Tibial nerve (tissue), 4 donors: ENCODE measurements around the gene VTI1A. TPM values are rescaled to one million over a fixed set of nuclear protein-coding genes. Genes with fewer than 3 reads are reported as not detected.
"Not testable (repeated sequence)": the region's sequence is repeated elsewhere in the genome, so short reads cannot be mapped to it uniquely, and the experiment has no call there.

Experiments used
- DNase-seq, 2 donors: peaks; one replicate each; pipeline ENCODE4 v3.0.0-alpha.2; 2019; ENCODE audit warnings: low spot score in 2 of 2
- H3K27ac ChIP-seq, 4 donors: fragments of 200-600 bp; sonication (generic) in 3 of 4; one replicate each; pipeline ENCODE4 v1.5.1; 2017 to 2019; ENCODE audit warnings: mild to moderate bottlenecking in 1 of 4
- H3K27me3 ChIP-seq, 2 donors: fragments of 200-600 bp; sonication (generic) in 1 of 2; one replicate each; pipeline versions ENCODE4 v1.5.1 to v1.6.0; 2017 to 2019
- H3K36me3 ChIP-seq, 3 donors: fragments of 200-600 bp; sonication (generic); one replicate each; pipeline ENCODE4 v1.5.1; 2018 to 2019
- H3K4me1 ChIP-seq, 4 donors: fragments of 200-600 bp; sonication (generic) in 3 of 4; one replicate each; pipeline ENCODE4 v1.5.1; 2017 to 2019
- H3K4me3 ChIP-seq, 4 donors: fragments of 200-600 bp; sonication (generic) in 3 of 4; one replicate each; pipeline ENCODE4 v1.5.1; 2017 to 2019; ENCODE audit warnings: mild to moderate bottlenecking in 1 of 4, moderate library complexity in 1 of 4
- H3K9me3 ChIP-seq, 4 donors: fragments of 200-600 bp; sonication (generic) in 3 of 4; one replicate each; pipeline ENCODE4 v1.5.1; 2017 to 2019
- CTCF ChIP-seq, 5 experiments: fragments of 200-600 bp in 3 of 5; fragments of 450-650 bp in 2 of 5; sonication (generic) in 3 of 5; IDR thresholded peaks; one replicate each; pipeline ENCODE4 v1.5.1; 2016 to 2019; ENCODE audit warnings: antibody characterized with exemption in 5 of 5, mild to moderate bottlenecking in 3 of 5, moderate library complexity in 2 of 5
- EP300 ChIP-seq, 2 donors: sonication (generic); formaldehyde crosslinking; IDR thresholded peaks; one replicate each; pipeline ENCODE4 v1.6.1; 2017; ENCODE audit warnings: antibody characterized with exemption in 2 of 2, mild to moderate bottlenecking in 1 of 2
- POLR2A ChIP-seq, 2 donors: fragments of 450-650 bp; IDR thresholded peaks; one replicate each; pipeline ENCODE4 v1.6.1; 2017; ENCODE audit warnings: antibody characterized with exemption in 2 of 2, mild to moderate bottlenecking in 2 of 2, moderate library complexity in 2 of 2
- WGBS, 2 donors: methylation state at CpG; one replicate each; pipeline ENCODE4 v1.1.5; 2018; 5-methylcytosine and 5-hydroxymethylcytosine counted together
- total RNA-seq, 4 donors: library from RNA; depleted of rRNA; stranded (reverse); fragments of >200 nt; gene quantifications; one replicate each; pipeline ENCODE4 v1.1.0, GENCODE V29; 2016

The VTI1A gene
- total RNA-seq, 4 donors from 2014 or later: 96.5 to 253 (median 127) TPM

- Histone ChIP-seq H3K27me3 (no peaks in the 10 kb centered on the region), H3K27ac (no peak overlapping the region), H3K4me1 (peaks cover 0 to 11% (median 0%) of the 10 kb centered on the region in 4 donors), H3K4me3 (no peak overlapping the region), H3K9me3 (no peaks in the 10 kb centered on the region), H3K36me3 (peaks cover 0 to 23% (median 0%) of the 10 kb centered on the region in 3 donors)
- WGBS, 2 donors: 86% methylated on average over 7 of the region's 7 CpGs
- no peak for TF ChIP-seq CTCF (IDR thresholded peaks at IDR 0.05)
- TF ChIP-seq POLR2A (IDR thresholded peaks at IDR 0.05): no peak
- TF ChIP-seq EP300 (IDR thresholded peaks at IDR 0.05): no peak
- no peak for DNase-seq
These were observed 91.2 kb downstream of the VTI1A start for GRCh38 chr10:112538168-112538567.

- Histone ChIP-seq H3K9me3 (peaks cover 0 to 4% (median 0%) of the 10 kb centered on the region in 4 donors), H3K27ac (no peak overlapping the region), H3K36me3 (peaks cover 0 to 23% (median 0%) of the 10 kb centered on the region in 3 donors), H3K4me3 (no peak overlapping the region), H3K27me3 (no peaks in the 10 kb centered on the region), H3K4me1 (peaks cover 0 to 6% (median 0%) of the 10 kb centered on the region in 4 donors)
- no peak for TF ChIP-seq POLR2A (IDR thresholded peaks at IDR 0.05)
- TF ChIP-seq EP300 (IDR thresholded peaks at IDR 0.05): no peak
- TF ChIP-seq CTCF (IDR thresholded peaks at IDR 0.05): no peak
- DNase-seq: no peak
- 76 to 78% methylated on average over 3 of the region's 3 CpGs for WGBS, 2 donors
These were observed 92.3 kb downstream of the VTI1A start for GRCh38 chr10:112539340-112539739.

GRCh38 chr10:112542823-112543222, 95.8 kb downstream of the VTI1A start:
- H3K27ac ChIP-seq, H3K4me3 ChIP-seq, H3K4me1 ChIP-seq, H3K27me3 ChIP-seq, DNase-seq, H3K9me3 ChIP-seq: not testable (repeated sequence)
- 95 to 97% methylated on average over 5 of the region's 5 CpGs for WGBS, 2 donors
- H3K36me3 ChIP-seq: peaks cover 0 to 23% (median 0%) of the 10 kb centered on the region in 3 donors

GRCh38 chr10:112546474-112546873, 99.5 kb downstream of the VTI1A start:
- Histone ChIP-seq H3K4me1 (no peaks in the 10 kb centered on the region), H3K36me3 (peaks cover 0 to 8% (median 0%) of the 10 kb centered on the region in 3 donors), H3K27ac (no peak overlapping the region), H3K4me3 (no peak overlapping the region), H3K9me3 (peaks cover 0 to 4% (median 0%) of the 10 kb centered on the region in 4 donors), H3K27me3 (no peaks in the 10 kb centered on the region)
- 72 to 73% methylated on average over 2 of the region's 2 CpGs for WGBS, 2 donors
- DNase-seq: no peak
- TF ChIP-seq POLR2A (IDR thresholded peaks at IDR 0.05): no peak
- TF ChIP-seq EP300 (IDR thresholded peaks at IDR 0.05): no peak
- no peak for TF ChIP-seq CTCF (IDR thresholded peaks at IDR 0.05)

GRCh38 chr10:112548535-112549276, 101.7 kb downstream of the VTI1A start:
- TF ChIP-seq CTCF (IDR thresholded peaks at IDR 0.05) (no peak), EP300 (IDR thresholded peaks at IDR 0.05) (no peak), POLR2A (IDR thresholded peaks at IDR 0.05) (no peak)
- Histone ChIP-seq H3K4me1 (no peaks in the 10 kb centered on the region), H3K27ac (no peak overlapping the region), H3K9me3 (peaks cover 0 to 2% (median 0%) of the 10 kb centered on the region in 4 donors), H3K36me3 (no peaks in the 10 kb centered on the region), H3K27me3 (no peaks in the 10 kb centered on the region), H3K4me3 (no peak overlapping the region)
- WGBS, 2 donors: 94 to 96% methylated on average over 8 of the region's 8 CpGs
- no peak for DNase-seq
